ENCODE results near the gene NAALADL2. TPM values are rescaled to one million over a fixed set of nuclear protein-coding genes. Genes with fewer than 3 reads are reported as not detected.

Gene NAALADL2
- polyA plus RNA-seq, 1 donor from 2014 or later, result 1.6 TPM

DNA sequence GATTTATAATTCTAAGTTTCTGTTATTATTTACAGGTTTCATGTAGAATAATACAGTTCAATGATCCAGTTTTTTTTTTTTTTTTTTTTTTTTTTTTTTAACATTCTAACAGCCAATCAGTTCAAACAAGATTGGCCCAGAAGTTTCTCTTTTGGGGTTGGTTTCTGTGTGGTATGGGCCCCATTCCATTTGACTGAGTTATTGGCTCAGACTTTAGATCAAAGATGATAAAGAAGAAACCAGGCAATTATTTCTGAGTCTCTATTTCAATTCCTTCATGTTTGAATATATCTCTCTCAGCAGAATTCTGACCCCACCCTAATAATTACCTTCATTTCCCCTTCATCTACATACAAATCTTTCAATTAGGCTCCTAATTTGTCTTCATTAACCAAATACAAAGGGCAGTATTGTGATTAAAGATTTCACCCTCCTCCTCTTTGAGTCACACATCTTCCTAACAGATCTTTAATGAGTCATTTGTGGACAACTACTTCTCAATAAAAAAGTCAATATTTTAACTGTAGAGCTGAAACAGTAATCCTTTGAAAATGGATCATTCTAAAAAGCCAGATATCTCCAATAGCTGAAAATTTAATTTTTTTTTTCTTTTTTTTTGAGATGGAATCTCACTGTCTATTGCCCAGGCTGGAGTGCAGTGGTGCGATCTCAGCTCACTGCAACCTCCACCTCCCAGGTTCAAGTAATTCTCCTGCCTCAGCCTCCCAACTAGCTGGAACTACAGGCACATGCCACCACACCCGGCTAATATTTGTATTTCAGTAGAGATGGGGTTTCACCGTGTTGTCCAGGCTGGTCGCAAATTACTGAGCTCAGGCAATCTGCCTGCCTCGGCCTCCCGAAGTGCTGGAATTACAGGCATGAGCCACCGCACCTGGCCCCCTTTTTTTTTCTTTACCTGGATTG is 878.8 kb downstream of the NAALADL2 start:
- Histone ChIP-seq H2AFZ (ENCODE audit: low read depth, low read length) (no peak overlapping the region), H3K9me2 (ENCODE audit: insufficient read depth, low read length) (no peaks in the 10 kb centered on the region), H3F3A (ENCODE audit: insufficient read depth, low read length, poor library complexity, severe bottlenecking) (no peaks in the 10 kb centered on the region), H3K27me3 (ENCODE audit: insufficient read depth, low read depth, low read length) (no peaks in the 10 kb centered on the region), H4K20me1 (ENCODE audit: insufficient read depth) (no peaks in the 10 kb centered on the region), H3K4me2 (ENCODE audit: low read length) (no peak overlapping the region), H3K27ac (ENCODE audit: low read length) (no peak overlapping the region), H3K4me3 (ENCODE audit: low read length) (no peak overlapping the region), H3K9me3 (ENCODE audit: low read length) (no peaks in the 10 kb centered on the region), H3K79me2 (replicated peaks; ENCODE audit: insufficient read depth, low read length) (no peaks in the 10 kb centered on the region), H3K9ac (ENCODE audit: low read length) (no peak overlapping the region), H3K36me3 (ENCODE audit: insufficient read depth, low read length) (no peaks in the 10 kb centered on the region)
- TF ChIP-seq RAD21 (conservative IDR thresholded peaks at IDR 0.05), result no peak
- TF ChIP-seq MXI1 (conservative IDR thresholded peaks at IDR 0.05; ENCODE audit: poor library complexity, severe bottlenecking), result no peak
- TF ChIP-seq, protein P1, sequence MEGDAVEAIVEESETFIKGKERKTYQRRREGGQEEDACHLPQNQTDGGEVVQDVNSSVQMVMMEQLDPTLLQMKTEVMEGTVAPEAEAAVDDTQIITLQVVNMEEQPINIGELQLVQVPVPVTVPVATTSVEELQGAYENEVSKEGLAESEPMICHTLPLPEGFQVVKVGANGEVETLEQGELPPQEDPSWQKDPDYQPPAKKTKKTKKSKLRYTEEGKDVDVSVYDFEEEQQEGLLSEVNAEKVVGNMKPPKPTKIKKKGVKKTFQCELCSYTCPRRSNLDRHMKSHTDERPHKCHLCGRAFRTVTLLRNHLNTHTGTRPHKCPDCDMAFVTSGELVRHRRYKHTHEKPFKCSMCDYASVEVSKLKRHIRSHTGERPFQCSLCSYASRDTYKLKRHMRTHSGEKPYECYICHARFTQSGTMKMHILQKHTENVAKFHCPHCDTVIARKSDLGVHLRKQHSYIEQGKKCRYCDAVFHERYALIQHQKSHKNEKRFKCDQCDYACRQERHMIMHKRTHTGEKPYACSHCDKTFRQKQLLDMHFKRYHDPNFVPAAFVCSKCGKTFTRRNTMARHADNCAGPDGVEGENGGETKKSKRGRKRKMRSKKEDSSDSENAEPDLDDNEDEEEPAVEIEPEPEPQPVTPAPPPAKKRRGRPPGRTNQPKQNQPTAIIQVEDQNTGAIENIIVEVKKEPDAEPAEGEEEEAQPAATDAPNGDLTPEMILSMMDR (IDR thresholded peaks at IDR 0.05; ENCODE audit: poor library complexity, severe bottlenecking), result no peak

DNA sequence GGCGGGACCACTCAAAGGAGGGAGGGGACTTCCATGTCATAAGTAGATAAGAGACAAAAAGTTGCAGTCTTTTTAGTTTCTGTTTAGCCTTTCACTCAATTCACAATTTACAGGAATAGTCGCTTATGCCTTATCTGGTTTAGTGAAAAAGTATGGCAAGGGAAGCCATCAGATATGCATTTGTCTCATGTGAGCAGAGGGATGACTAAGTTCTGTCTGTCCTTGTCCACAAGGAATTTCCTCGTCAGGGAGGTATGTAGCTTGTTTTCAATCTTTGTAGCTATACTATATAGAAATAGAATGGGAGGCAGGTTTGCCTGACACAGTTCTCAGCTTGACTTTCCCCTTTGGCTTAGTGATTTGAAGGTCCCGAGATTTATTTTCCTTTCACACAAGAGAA is 882.8 kb downstream of the NAALADL2 start:
- no peak overlapping the region for H3K4me2 ChIP-seq (ENCODE audit: low read length)

DNA sequence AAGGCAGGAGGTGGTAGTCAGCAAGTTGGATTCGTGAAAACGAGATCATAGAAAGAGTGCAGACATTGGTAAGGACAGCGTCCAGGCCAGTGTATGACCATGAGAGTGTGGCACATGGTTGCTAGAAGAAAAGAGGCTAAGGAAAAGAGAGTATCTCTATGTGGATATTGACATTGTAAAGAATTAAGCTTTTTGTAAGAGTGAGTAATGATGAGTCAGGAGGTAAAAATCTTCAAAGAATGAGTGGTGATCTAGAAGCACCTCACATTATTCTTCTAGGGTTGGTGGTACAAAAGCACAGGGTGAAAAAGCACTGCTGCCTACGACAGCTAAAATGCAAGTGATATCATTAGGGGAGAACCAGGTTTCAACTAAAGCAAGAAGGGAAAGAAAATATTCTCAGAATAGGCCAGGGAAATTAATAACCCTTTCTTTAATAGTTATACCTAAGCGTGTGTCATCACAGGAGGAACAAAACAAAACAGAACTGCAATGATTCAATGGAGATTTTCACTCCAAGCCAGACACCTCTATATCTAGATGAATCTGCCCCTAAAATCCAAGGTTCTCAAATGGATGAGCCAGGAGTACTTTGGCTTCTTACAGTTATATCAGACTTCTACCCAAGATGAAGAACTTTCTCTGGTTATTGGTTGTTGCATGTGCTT is 884.7 kb downstream of the NAALADL2 start:
- H3K4me2 ChIP-seq (ENCODE audit: low read length), result no peak overlapping the region
- no peaks in the 10 kb centered on the region for H3K79me2 ChIP-seq (replicated peaks; ENCODE audit: insufficient read depth, low read length)
- TF ChIP-seq MXI1 (conservative IDR thresholded peaks at IDR 0.05; ENCODE audit: poor library complexity, severe bottlenecking) (no peak), REST (IDR thresholded peaks at IDR 0.05; ENCODE audit: borderline replicate concordance) (no peak), TAF1 (IDR thresholded peaks at IDR 0.05; ENCODE audit: low read depth) (no peak), EZH2 (IDR thresholded peaks at IDR 0.05; ENCODE audit: borderline replicate concordance, insufficient read depth, low read length, poor library complexity, severe bottlenecking) (no peak), POLR2AphosphoS5 (IDR thresholded peaks at IDR 0.05) (no peak), SMC3 (conservative IDR thresholded peaks at IDR 0.05; ENCODE audit: poor library complexity) (no peak), RAD21 (conservative IDR thresholded peaks at IDR 0.05) (no peak), EP300 (conservative IDR thresholded peaks at IDR 0.05; ENCODE audit: poor library complexity, severe bottlenecking) (no peak)
- TF ChIP-seq, protein P1 (IDR thresholded peaks at IDR 0.05; ENCODE audit: poor library complexity, severe bottlenecking), result no peak
- no peak overlapping the region for H3K27ac ChIP-seq (ENCODE audit: low read length)
- no peaks in the 10 kb centered on the region for H3K9me3 ChIP-seq (ENCODE audit: low read length)
- no peaks in the 10 kb centered on the region for H3K27me3 ChIP-seq (ENCODE audit: insufficient read depth, low read depth, low read length)
- no peak overlapping the region for H2AFZ ChIP-seq (ENCODE audit: low read depth, low read length)
- H3K9me2 ChIP-seq (ENCODE audit: insufficient read depth, low read length), result no peaks in the 10 kb centered on the region
- H3K9ac ChIP-seq (ENCODE audit: low read length), result no peak overlapping the region
- H3F3A ChIP-seq (ENCODE audit: insufficient read depth, low read length, poor library complexity, severe bottlenecking), result no peaks in the 10 kb centered on the region
- no peaks in the 10 kb centered on the region for H4K20me1 ChIP-seq (ENCODE audit: insufficient read depth)
- no peaks in the 10 kb centered on the region for H3K36me3 ChIP-seq (ENCODE audit: insufficient read depth, low read length)
- H3K4me3 ChIP-seq (ENCODE audit: low read length), result no peak overlapping the region

More for the DNA sequence above, 882.8 kb downstream of the NAALADL2 start:
- H3K36me3 ChIP-seq (ENCODE audit: insufficient read depth, low read length), result no peaks in the 10 kb centered on the region
- H3K79me2 ChIP-seq (replicated peaks; ENCODE audit: insufficient read depth, low read length), result no peaks in the 10 kb centered on the region
- no peak overlapping the region for H2AFZ ChIP-seq (ENCODE audit: low read depth, low read length)
- no peaks in the 10 kb centered on the region for H3K9me2 ChIP-seq (ENCODE audit: insufficient read depth, low read length)
- H3K4me3 ChIP-seq (ENCODE audit: low read length), result no peak overlapping the region
- no peaks in the 10 kb centered on the region for H3K27me3 ChIP-seq (ENCODE audit: insufficient read depth, low read depth, low read length)
- H3K9ac ChIP-seq (ENCODE audit: low read length), result no peak overlapping the region
- H4K20me1 ChIP-seq (ENCODE audit: insufficient read depth), result no peaks in the 10 kb centered on the region
- H3K27ac ChIP-seq (ENCODE audit: low read length), result no peak overlapping the region
- H3F3A ChIP-seq (ENCODE audit: insufficient read depth, low read length, poor library complexity, severe bottlenecking), result no peaks in the 10 kb centered on the region
- TF ChIP-seq EZH2 (IDR thresholded peaks at IDR 0.05; ENCODE audit: borderline replicate concordance, insufficient read depth, low read length, poor library complexity, severe bottlenecking), result no peak
- H3K9me3 ChIP-seq (ENCODE audit: low read length), result no peaks in the 10 kb centered on the region
